Endothelial cell of umbilical vein (primary cell): ENCODE data around the gene GSE1. TPM values are rescaled to one million over a fixed set of nuclear protein-coding genes. Genes with fewer than 3 reads are reported as not detected.

Experiments used
- BruUV-seq: library from RNA; stranded (reverse); fragments of 400-500 nt; replicated peaks from 2 replicates; lab custom pipeline; 2021; lab: Mats Ljungman, UMichigan
- CTCF ChIA-PET: fragments of 300-600, 350-600 bp; sonication (Branson Sonifier 250); formaldehyde crosslinking; loops from one replicate; lab custom pipeline; 2021; ENCODE audit warnings: antibody characterized with exemption, inconsistent platforms; lab: Charles Lee
- POLR2A ChIA-PET: fragments of 300-600, 350-600 bp; sonication (Branson Sonifier 250); formaldehyde crosslinking; loops from one replicate; lab custom pipeline; 2021; ENCODE audit warnings: antibody characterized with exemption, inconsistent platforms; lab: Charles Lee
- DNase-seq: peaks from one replicate; pipeline ENCODE4 v3.0.0-alpha.2; 2011; ENCODE audit warnings: low read depth, low spot score
- FAIRE-seq: peaks from 2 replicates; lab custom pipeline; 2011; peaks lifted over from hg19 to GRCh38; lab: Jason Lieb, UNC
- H2AFZ ChIP-seq: 2 replicates; pipeline ENCODE4 v1.6.0; 2012; ENCODE audit warnings: low read depth, low read length, control low read depth, inconsistent platforms
- H3K27ac ChIP-seq: 2 replicates; pipeline ENCODE4 v1.5.1; 2011; ENCODE audit warnings: low read depth, mild to moderate bottlenecking, control low read depth, low read length, moderate library complexity; ENCODE audit not compliant: insufficient read depth
- H3K27me3 ChIP-seq, 2 experiments: 2 replicates each; pipeline versions ENCODE4 v1.6.0 to v1.6.1; 2011; ENCODE audit warnings: low read length in 2 of 2, mixed read lengths in 1 of 2; ENCODE audit not compliant: control insufficient read depth in 2 of 2, insufficient read depth in 2 of 2
- H3K36me3 ChIP-seq, 2 experiments: 2 replicates in 1 of 2; 3 replicates in 1 of 2; pipeline ENCODE4 v1.5.1; 2011; ENCODE audit warnings: low read length in 2 of 2, mild to moderate bottlenecking in 1 of 2, moderate library complexity in 1 of 2; ENCODE audit not compliant: control insufficient read depth in 2 of 2, insufficient read depth in 2 of 2; ENCODE audit errors: extremely low read depth in 1 of 2
- H3K4me1 ChIP-seq: 3 replicates; pipeline ENCODE4 v1.5.1; 2011; ENCODE audit warnings: mild to moderate bottlenecking, low read length; ENCODE audit not compliant: control insufficient read depth, insufficient read depth; ENCODE audit errors: extremely low read depth
- H3K4me2 ChIP-seq: 2 replicates; pipeline ENCODE4 v1.6.1; 2011; ENCODE audit warnings: low read length, control low read depth, mixed read lengths; ENCODE audit not compliant: insufficient read depth
- H3K4me3 ChIP-seq, 3 experiments: fragments of 200-600 bp in 1 of 3; sonication (generic), shearing (Covaris generic) in 1 of 3; replicated peaks in 1 of 3; 2 replicates each; pipeline ENCODE4 v1.5.1; 2011 to 2016; ENCODE audit warnings: control low read depth in 3 of 3, low read length in 3 of 3, mild to moderate bottlenecking in 2 of 3, inconsistent platforms in 1 of 3, low read depth in 1 of 3, moderate library complexity in 1 of 3; ENCODE audit not compliant: insufficient read depth in 1 of 3
- H3K79me2 ChIP-seq: 2 replicates; pipeline ENCODE4 v1.6.0; 2012; ENCODE audit warnings: low read length, inconsistent platforms; ENCODE audit not compliant: control insufficient read depth, insufficient read depth
- H3K9ac ChIP-seq: replicated peaks from 2 replicates; pipeline ENCODE3; 2011; ENCODE audit warnings: low read length, control low read depth; ENCODE audit not compliant: insufficient read depth; ENCODE audit errors: extremely low read depth
- H3K9me1 ChIP-seq: replicated peaks from 3 replicates; pipeline ENCODE4 v1.6.0; 2011; ENCODE audit warnings: mild to moderate bottlenecking, low read length; ENCODE audit not compliant: control insufficient read depth, insufficient read depth; ENCODE audit errors: extremely low read depth
- H3K9me3 ChIP-seq: replicated peaks from 2 replicates; pipeline ENCODE4 v1.5.1; 2012; ENCODE audit warnings: low read length, inconsistent platforms; ENCODE audit not compliant: control insufficient read depth, insufficient read depth
- H4K20me1 ChIP-seq: replicated peaks from 2 replicates; pipeline ENCODE3; 2011; ENCODE audit warnings: mild to moderate bottlenecking, low read length; ENCODE audit not compliant: control insufficient read depth, insufficient read depth; ENCODE audit errors: extremely low read depth
- EZH2 ChIP-seq: IDR thresholded peaks from 2 replicates; pipeline ENCODE4 v1.6.1; 2012; ENCODE audit warnings: borderline replicate concordance, low read depth, mild to moderate bottlenecking, moderate library complexity, low read length, inconsistent platforms; ENCODE audit not compliant: severe bottlenecking
- FOS ChIP-seq: IDR thresholded peaks from 2 replicates; pipeline ENCODE4 v1.6.1; 2011; ENCODE audit warnings: mild to moderate bottlenecking, low read length, moderate library complexity, borderline replicate concordance; ENCODE audit not compliant: insufficient read depth
- MAX ChIP-seq: IDR thresholded peaks from 2 replicates; pipeline ENCODE4 v1.6.1; 2011; ENCODE audit not compliant: insufficient read depth, insufficient read length
- POLR2AphosphoS5 ChIP-seq: IDR thresholded peaks from 2 replicates; pipeline ENCODE4 v1.6.1; 2012; ENCODE audit warnings: low read depth, mild to moderate bottlenecking, control low read depth, low read length, moderate library complexity; ENCODE audit not compliant: insufficient read depth
- dilution Hi-C: fragments of 300-500 bp; cut with MboI; formaldehyde crosslinking; loops from one replicate; pipeline ENCODE4 v1.15.0; 2019; ENCODE audit warnings: low sequenced_read_pairs; ENCODE audit not compliant: extremely low pct_ligation_motif_present
- intact Hi-C: fragments of 100-400 bp; cut with micrococcal nuclease; formaldehyde crosslinking; loops from one replicate; pipeline ENCODE4 v1.10.0; 2022
- polyA plus RNA-seq, 4 experiments: library from polyadenylated mRNA; depleted of rRNA in 3 of 4; stranded (reverse) in 3 of 4; unstranded in 1 of 4; fragments of >200 nt; gene quantifications; 2 replicates each; pipeline versions ENCODE4 v1.2.1 to v1.2.3, GENCODE V29; 2011 to 2012; ENCODE audit warnings: missing spikeins in 1 of 4
- total RNA-seq: library from RNA; stranded (reverse); gene quantifications from 2 replicates; pipeline ENCODE4 v1.2.3, GENCODE V29; 2021
- TF ChIP-seq, protein P1 (sequence below), 2 donors: IDR thresholded peaks; 1 replicate in 1 of 2; 2 replicates in 1 of 2; pipeline ENCODE4 v1.5.1; 2011; ENCODE audit warnings: low read length in 2 of 2, mild to moderate bottlenecking in 2 of 2, moderate library complexity in 2 of 2, control low read depth in 1 of 2, inconsistent platforms in 1 of 2, low read depth in 1 of 2; ENCODE audit not compliant: insufficient read depth in 1 of 2; ENCODE audit errors: extremely low read depth in 1 of 2

Gene GSE1
- total and polyA plus RNA-seq, 2 donors (not counting 3 experiments of a cell fraction or from before 2014, with no cell fraction given), result 4.2 to 18.3 TPM

- H3K9me1 ChIP-seq, result no peaks in the 10 kb centered on the region
- H3K4me2 ChIP-seq, result no peak overlapping the region
- dilution Hi-C loops, result no loop called here
- H3K27me3 ChIP-seq, result no peaks in the 10 kb centered on the region
- no peaks in the 10 kb centered on the region for H3K4me1 ChIP-seq
- intact Hi-C loops, result no loop called here
- no peaks in the 10 kb centered on the region for H3K36me3 ChIP-seq
- ChIA-PET CTCF (no interaction called here), POLR2A (no interaction called here)
- no TSS peak for BruUV-seq
- no peak overlapping the region for H3K4me3 ChIP-seq
- TF ChIP-seq EZH2 (no peak), POLR2AphosphoS5 (no peak), MAX (no peak), FOS (no peak)
- TF ChIP-seq, protein P1, sequence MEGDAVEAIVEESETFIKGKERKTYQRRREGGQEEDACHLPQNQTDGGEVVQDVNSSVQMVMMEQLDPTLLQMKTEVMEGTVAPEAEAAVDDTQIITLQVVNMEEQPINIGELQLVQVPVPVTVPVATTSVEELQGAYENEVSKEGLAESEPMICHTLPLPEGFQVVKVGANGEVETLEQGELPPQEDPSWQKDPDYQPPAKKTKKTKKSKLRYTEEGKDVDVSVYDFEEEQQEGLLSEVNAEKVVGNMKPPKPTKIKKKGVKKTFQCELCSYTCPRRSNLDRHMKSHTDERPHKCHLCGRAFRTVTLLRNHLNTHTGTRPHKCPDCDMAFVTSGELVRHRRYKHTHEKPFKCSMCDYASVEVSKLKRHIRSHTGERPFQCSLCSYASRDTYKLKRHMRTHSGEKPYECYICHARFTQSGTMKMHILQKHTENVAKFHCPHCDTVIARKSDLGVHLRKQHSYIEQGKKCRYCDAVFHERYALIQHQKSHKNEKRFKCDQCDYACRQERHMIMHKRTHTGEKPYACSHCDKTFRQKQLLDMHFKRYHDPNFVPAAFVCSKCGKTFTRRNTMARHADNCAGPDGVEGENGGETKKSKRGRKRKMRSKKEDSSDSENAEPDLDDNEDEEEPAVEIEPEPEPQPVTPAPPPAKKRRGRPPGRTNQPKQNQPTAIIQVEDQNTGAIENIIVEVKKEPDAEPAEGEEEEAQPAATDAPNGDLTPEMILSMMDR (IDR thresholded peaks at IDR 0.05; ENCODE audit: extremely low read depth in 1 of 2, insufficient read depth in 1 of 2, low read depth in 1 of 2, low read length in 2 of 2), result no peak
- no peak for FAIRE-seq
- H3K9me3 ChIP-seq, result no peaks in the 10 kb centered on the region
- H3K79me2 ChIP-seq, result no peaks in the 10 kb centered on the region
- H4K20me1 ChIP-seq, result no peaks in the 10 kb centered on the region
- DNase-seq, result no peak
- no peak overlapping the region for H2AFZ ChIP-seq
- no peak overlapping the region for H3K27ac ChIP-seq
- no peak overlapping the region for H3K9ac ChIP-seq
These were observed 18.0 kb upstream of the GSE1 start for GRCh38 chr16:85594978-85595661.
